Esophagus mucosa (tissue), 1 donor: ENCODE measurements around the gene CDH4. TPM values are rescaled to one million over a fixed set of nuclear protein-coding genes. Genes with fewer than 3 reads are reported as not detected.

ENCODE experiments used
- ATAC-seq: fragments of 200-7000 bp; cut with Tn5 transposase; one replicate; pipeline ENCODE4 v1.9.1; 2020
- total RNA-seq: library from RNA; stranded (reverse); gene quantifications from one replicate; pipeline ENCODE4 v1.2.4, GENCODE V29; 2023
- donor health status: DM: yes; HTN: yes; CAD: no.

The CDH4 gene
- total RNA-seq, 1 donor from 2014 or later: not detected

DNA sequence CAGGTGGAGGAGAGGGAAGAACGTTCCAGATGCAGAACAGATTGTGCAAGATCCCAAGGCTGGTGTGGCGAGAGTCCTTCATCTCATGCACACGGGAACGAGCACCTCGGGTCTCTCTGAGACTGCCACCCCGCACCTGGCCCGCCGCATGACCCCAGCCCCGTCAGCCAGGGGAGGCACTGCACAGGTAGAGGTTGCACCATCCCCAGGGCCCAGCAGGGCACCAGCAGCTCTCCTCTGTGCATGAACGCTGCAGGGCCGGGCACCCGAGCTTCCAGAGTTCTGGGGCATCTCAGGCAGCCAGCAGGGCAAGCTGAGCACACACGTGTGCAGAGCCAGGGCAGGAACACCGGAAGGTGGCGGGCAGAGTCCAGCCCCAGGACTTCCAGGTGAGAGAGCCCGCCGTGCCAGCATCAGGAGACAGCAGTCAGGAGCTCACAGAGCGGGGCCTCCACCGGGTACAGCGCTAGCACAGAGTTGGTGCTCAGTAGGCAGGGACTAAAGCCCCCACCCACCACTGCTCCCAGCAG, 620.4 kb downstream of the CDH4 start:
- no peak for ATAC-seq

DNA sequence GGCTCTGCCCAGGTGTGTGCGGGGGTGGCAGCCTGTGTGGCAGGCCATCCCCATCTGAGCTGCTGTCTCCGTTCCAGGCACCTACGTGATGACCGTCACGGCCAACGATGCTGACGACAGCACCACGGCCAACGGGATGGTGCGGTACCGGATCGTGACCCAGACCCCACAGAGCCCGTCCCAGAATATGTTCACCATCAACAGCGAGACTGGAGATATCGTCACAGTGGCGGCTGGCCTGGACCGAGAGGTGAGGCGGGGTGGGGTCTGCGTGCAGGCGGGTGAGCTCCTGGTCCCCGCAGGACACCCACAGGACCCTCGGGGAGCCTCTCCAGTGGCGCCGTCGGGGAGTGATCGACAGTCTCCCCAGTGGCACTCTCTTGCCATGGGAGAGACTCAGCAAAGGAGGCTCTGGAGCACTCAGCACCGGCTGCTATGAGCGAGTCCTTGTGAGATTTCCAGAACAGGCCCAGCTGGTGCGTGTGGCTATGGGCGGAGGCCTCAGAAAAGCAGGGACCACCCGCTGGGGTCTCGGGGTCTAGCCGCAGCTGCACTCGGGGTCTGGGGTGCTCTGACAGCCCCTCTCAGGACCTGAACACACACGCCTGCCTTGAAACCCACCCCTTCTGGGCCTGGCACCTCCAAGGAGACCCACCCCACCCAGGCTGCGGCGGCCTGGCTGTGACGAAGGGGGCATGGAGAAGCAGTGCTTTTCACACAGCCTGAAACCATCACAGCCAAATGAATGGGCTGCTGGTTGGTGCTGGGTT, 621.8 kb downstream of the CDH4 start:
- no peak for ATAC-seq

DNA sequence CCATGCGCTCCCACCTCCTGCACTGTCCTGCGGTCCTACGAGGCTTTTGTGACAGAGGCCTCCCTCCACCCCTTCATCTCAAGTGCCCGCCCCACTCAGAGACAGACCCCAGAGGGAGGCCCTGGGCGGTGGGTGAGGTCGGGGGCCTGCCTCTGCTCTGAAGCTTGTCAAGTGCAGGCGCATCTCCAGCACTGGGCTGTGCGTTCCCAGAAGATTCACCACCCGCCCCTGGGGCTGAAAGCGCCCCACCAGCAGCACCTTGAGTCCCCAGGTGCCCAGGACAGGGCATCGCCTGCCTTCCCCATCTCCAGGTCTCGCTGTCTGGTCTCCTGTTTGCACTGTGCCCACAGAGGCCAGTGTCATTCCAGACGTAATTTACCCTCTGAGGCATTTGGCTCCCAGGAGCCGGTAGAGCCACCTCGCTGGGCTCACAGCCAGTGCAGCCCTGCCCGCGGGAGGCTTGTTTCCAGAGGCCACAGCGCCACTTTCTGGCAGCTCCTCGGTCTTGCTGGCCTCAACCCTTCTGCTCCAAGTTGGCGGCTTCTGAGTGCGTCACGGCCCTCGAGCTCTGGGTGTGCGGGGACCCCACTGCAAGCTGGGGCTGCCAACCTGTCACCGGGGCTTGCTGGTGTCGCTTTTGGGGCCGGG, 622.5 kb downstream of the CDH4 start:
- ATAC-seq: peak; percentile 81

DNA sequence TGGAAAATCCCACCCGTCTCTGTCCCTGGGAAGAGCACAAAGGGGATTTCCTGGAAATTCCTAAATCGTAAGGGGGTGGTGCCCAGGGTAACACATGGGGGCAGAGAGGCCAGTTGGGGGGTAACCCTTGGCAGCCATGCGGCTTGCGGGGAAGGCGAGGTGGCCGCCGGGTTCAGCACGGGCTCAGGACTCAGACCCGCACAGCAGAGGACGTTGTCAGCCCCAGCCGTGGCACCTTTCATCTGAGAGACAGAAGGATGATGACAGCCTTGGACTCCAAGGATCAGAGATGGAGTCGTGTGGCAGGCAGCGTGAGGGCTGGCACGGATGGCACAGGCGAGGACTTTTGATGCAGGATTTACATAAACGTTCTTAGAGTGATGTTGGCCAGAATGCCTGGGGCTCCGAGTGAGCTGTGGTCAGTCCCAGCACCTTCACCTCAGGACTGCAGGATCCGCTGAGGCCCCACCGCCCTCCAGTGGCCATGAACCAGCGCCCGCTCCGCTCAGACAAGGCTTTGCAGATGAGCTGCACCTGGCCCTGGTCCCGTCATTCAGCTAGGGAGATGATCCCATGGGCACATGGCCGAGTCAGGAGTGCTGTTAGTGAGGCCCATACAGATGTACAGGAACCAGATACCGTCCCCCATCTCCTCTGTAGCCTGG, 623.3 kb downstream of the CDH4 start:
- no peak for ATAC-seq

DNA sequence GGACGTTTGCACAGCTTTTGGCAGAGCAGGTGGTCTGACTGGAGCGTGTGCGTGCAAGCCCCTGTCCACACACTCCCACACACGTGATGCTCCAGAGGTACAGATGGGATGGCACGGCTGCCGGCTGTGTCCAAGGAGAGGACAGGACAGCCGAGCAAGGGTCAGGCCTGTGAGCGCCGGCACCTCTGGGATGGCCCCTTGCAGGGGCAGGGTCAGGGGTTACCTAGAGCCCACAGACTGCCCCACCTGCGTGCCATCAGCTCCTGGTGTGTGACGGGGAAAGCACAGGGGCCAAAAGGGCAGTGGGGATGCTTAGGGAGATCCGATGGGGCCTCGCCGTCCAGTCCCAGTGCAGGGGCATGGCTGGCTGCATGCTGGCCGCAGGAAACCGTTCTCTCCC, 623.9 kb downstream of the CDH4 start:
- no peak for ATAC-seq

DNA sequence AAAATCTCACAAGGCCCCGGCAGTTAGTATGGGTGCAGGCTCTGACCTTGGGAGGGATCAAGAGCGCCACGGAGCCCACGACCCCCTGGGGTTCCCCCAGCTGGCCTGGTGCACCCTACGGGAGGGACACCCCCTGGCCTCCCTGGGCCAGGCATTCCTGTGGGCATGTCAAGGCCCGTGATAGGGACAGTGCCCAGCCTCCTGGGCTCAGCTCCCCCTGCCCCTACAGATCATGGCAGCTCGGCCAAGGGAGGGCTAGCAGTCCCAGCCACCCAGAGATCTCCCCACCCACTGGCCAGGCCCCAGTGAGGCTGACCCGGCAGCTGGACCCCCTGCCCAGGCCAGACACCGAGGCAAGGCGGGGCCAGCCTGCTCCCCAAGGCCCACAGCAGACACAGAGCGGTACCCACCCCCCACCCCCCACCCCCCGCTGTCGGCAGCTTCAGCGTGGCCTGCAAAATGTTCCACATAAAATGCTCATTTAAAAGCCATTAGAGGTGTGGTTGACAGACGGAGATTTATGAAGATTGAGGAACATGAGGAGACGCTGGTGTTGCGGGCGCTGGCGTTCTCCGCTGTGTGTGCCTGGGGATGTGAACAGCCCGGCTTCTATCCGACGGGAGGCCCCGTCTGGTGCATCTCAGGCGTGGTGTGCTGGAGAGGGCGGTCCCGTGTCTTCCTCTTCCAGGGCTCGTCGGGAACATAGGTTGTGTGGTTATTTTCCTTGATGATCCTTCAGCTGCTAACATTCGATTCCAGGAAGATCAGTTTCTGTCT, 625.1 kb downstream of the CDH4 start:
- ATAC-seq: no peak

DNA sequence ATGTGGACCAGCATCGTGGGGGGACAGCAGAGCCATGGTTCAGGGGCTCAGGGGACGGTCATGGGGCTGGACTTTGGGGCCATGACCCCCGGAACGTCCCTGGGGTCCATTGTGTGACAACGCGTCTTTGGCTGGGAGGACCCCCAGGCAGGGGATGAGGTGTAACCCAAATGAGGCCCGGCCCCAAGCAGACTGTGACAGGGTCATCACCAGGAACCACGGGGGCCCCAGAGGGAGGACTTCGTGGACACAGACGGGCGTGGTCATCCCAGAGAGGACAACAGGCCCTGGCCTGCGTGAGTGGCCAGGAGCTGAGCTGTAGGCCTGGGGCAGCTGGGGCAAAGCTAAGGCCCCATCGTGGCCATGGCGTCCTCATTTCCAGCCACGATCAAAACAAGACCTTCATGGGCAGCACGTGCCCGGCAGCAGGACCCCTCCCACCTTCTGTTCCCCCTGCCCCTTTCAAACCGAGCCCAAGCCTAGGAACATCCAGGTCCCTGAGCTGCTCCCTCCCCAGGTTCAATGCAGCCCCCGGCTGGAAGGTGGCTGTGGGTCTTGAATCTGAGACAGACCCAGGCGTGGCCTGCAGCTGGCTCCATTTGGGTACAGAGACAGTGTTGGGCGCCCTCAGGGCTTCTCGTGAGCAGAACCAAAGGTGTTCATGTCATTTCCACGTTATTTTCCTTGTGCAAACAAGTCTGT, 625.9 kb downstream of the CDH4 start:
- no peak for ATAC-seq

DNA sequence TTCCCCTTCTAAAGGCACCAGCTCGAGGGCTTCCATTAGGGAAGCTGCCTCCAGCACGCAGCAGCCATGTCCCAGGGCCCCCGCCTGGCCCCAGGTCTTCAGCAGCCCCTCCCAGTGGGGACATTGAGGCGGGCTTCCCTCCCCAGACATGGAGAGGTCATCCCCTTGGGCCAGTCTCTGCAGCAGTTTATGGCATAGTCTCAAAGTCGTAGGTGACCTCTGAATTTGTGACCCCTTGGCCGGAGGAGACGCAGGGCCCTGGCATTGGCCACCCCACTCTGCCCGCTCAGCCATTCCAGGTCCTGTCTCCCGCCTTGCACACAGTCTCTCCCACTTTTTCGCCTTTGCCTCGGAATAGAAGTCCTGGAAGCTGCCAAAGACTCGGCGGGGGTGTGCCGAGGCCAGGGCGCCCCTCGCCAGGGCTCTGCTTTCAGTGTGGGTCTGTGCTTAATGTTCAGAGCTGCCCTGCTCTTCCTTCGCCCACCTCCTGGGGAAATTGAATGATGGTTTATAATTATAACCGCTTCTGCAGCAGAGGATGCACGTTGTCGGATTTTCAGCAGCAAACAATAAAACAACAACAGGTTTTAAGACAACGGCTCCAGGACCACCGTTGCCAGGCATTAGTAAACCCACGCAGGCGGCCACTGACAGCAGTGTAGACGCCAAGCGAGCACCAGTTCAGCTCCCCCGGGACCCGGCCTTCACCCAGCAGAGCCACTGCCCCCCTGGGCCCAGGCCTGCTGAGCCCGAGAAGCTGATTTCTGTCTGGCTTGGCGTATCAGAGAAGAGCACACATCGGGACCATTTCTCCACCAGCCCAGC, 626.6 kb downstream of the CDH4 start:
- no peak for ATAC-seq

DNA sequence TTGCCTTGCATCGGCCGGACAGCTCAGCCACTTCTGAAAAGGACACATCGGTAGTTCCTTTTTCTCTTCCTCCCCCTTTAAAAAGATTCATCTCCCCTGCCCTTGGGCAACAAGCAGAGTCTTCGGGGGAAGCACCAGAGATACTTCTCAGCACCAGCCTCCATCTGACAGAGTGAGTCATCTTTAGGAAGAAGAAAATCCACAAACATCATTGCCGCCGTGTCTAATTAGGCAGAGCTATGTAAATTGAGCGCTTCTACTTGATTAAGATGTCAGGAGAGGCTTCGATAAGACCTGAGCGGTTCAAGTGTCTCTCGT, 627.2 kb downstream of the CDH4 start:
- ATAC-seq: no peak

DNA sequence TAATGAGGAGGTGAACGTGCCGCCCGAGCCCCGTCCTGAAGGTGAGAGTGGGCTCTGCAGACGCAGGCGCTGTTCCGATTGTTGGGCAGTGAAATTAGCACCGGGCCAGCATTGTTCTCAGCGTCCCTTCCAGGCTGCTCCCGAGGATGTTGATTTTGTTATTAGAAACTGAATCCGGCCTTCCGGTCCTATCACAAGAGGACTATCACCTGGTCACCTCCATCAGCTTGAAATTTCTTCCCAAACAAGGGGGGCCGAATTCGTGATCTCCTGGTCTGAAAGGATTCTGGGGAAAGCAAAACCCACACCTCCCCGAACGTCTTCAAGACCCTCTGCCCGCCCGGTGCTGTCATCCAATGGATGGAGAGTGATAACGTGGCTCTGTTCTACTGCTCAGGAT, 627.6 kb downstream of the CDH4 start:
- no peak for ATAC-seq

DNA sequence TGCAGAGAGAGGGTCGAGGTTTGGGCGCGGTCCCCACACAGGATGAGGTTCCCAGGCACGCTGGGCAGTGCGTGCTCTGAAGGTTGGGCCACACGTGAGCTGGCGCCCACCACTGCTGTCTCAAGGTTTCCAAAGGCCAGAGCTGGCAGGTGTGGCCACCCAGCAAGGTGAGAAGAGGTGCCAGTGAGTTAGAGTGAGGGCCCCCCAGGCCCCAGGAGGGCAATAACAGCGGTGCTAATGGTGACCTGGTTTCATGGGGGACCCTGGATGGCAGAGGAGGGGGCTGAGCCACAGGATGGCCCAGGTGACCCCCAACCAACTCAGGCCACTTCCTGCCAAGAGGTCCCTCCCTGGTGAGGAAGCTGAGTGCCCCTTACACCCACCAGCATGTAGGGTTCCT, 628.6 kb downstream of the CDH4 start:
- no peak for ATAC-seq

DNA sequence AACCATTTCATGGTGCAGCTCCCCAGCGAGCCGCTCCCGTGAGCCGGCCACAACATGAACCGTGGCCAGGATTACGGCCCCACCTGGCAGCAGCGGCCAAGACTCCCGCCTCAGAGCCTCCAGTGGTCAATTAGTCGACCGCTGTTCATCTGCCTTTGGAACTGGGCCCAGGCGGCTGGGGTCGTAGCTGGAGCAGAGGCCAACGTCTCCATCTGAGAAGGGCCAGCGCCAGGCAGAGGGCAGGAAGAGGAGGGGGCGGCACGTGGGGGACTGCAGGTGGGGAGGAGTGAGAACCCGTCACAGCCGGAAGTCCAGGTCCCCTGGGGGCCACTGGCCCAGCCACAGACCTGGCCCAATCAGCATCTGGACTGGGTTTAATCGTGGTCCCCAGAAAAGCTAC, 629.4 kb downstream of the CDH4 start:
- ATAC-seq: no peak

DNA sequence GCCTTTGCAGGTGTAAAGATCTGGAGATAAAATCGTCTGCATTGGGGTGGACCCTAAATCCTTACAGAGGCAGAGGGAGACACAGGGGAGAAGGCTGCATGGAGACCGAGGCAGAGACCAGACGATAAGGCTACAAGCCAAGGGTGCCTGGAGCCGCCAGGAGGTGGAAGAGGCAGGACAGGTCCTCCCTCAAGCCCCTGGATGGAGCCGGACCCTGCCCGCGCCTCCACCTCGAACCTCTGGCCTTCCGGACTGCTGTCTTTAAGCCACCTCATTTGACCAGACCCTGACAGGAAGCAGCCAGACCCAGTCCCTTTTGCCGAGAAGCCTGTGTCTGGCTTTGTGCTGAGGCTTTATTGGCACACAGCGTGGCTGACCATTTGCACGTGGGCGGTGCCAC, 629.8 kb downstream of the CDH4 start:
- no peak for ATAC-seq

DNA sequence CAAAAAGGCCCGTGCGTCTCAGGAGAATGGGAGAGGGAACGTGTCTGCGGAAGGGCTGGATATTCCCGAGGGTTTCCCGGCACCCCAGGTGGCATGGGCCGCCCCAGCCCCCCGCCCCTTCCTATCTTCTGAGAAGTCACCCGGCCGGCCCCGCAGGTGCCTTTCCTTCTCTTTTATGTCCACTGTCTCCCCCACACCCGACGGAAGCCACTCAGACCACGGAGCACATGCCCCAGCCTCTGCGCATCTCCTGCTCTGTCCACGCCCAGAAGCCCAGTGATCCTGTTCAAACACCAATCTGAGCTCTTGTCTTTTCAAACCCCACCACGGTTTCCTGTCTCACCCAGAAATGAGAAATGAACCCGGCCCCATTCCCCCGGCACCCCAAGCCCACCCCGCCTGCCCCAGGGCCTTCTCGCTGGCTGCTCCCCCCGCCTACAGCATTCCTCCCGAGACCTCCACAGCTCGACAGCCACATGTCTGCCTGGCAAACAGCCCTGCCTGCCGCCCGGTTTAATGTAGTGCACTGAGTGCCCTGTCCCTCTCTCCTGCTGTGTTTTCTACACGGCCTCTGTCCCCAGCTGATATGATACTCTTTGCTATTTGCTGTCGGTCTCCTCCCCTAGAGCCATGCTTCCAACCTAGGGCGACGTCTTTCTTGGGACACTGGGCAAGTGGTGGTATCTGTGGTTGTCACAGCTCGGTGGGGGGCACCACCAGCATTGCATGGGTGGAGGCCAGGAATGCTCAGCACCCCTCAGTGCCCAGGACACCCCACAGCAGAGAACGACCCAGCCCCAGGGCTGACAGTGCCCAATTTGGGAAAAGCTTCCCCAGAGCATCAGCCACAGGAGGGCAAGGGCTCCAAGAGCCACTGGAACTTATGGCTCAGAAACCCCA, 630.9 kb downstream of the CDH4 start:
- ATAC-seq: no peak

DNA sequence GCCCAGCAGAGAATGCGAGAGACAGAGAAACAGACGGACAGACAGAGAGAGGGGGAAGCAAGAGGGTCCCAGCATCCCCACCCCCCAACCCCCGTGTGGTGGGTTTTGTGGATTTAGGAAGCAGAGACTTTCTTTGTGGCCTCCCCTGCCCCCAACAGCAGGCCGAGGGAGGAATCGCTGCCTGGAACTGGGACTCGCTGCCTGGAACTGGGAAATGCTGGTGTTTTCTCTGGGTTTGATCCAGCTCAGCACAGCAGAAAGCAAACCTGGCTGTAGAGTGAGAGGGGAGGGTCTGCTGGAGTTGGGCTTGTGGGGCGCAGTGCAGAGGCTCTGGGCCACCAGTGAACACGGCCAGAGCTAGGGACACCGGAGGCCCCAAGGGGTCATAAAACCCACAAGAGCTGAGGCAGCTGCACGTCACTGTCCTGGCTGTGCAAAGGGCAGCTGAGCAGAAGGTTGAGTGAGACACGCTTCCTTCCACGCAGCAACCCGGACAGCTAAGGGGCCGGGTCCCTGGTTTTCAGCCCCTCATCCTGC, 631.9 kb downstream of the CDH4 start:
- ATAC-seq: no peak

DNA sequence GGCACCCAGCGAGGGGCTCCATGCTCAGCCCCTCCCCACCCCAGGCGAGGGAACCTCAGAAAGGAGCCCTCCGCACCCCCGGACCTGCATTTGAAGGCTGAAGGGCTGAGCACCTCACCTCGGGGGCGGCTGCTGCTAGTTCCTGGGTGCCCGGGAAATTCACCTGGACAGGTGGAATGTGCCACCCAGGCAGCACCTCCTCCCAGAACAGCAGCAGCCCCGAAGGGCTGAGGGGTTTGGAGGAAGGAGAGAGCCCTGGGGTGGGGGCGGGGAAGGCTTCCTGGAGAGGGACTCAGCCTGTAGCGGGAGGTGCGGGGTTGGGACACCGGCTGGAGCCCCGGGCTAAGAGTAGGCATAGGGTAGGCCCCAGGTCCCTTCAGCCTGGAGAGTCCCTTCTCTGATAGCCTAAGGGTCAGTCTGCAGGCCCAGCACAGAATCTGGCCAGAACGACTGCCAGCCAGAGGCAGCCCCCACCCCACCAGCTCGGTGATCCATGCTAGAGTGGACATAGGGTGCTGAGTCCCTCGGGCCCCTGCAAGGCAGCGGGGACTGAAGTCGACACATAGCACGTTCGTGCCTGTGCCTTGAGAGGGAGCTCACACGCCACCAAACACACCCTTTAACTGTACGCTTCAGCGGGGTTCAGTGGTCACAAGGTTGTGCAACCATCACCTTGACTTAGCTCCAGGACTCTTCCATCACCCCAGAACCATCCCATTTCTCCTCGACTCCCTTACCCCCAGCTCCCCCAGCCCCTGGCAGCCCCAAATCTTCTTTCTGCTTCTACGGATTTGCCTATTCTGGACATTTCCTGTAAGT, 632.7 kb downstream of the CDH4 start:
- peak; percentile 15 for ATAC-seq

DNA sequence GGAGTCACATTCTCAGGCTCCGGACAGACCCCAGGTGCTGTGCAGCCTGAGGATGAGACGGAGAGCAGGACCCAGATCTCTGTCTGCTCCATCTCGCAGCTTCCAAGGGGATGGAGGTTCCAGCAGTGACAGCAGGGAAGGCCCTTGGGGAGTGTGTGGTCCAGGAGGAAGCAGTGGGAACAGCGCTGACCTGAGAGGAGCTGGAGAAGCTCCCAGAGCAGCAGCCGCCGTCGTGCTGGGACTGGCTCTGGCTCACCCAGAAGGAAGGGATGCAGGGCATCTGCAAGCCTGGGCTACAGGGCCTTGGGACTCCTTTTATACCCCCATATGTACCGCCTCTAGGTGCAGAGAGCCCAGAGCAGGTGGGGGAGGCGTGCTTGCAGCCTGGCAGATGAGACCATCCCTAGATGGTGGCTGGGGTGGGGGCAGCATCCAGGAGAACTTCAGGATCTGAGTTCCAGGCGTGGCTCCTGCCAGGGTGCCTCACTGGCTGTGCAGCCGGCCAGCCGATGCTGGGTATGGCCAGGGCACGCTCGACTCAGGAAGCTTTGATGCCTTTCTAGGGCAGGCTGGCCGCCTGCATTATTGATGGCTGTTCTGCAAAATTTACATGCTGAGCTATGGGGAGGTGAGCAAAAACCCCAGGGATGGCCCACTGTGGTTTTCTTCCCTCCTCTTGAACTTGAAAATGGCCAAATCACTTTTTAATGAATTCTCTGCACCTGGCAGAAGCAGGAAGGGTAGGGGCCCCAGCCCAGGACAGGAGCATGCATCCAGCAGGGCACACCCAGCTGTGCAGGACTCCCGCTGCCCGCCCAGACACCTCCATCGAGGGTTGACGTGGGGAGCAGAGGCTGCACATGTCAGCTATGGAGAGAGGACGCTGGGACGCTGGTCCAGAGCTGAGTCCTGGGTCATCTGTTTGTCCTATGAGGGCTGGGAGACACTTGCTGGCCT, 634.0 kb downstream of the CDH4 start:
- ATAC-seq: no peak
